CMK (cell line): Measurements from ENCODE around the gene GBX2.

Experiments used
- DNase-seq: peaks from one replicate; pipeline ENCODE4 v3.0.0-alpha.2; 2010; ENCODE audit warnings: low read depth

The GBX2 gene

GRCh38 chr2:236167297-236168109 lies 683 bp downstream of the GBX2 start:
- DNase-seq, result no peak

- DNase-seq, result no peak
Measured at GRCh38 chr2:236166796-236167296, 1.3 kb downstream of the GBX2 start.

GRCh38 chr2:236165842-236166795 lies 2.1 kb downstream of the GBX2 start:
- no peak for DNase-seq

- no peak for DNase-seq
Measured at GRCh38 chr2:236164925-236165841, 3.0 kb downstream of the GBX2 start.

- no peak for DNase-seq
Measured at GRCh38 chr2:236164201-236164924, 3.8 kb downstream of the GBX2 start.

GRCh38 chr2:236163471-236164200 lies 4.5 kb downstream of the GBX2 start:
- DNase-seq, result no peak

- DNase-seq, result no peak
Measured at GRCh38 chr2:236162882-236163470, 5.2 kb downstream of the GBX2 start.

- DNase-seq, result no peak
Measured at GRCh38 chr2:236162031-236162845, 5.9 kb downstream of the GBX2 start.

GRCh38 chr2:236161531-236161930 lies 6.7 kb downstream of the GBX2 start:
- DNase-seq, result no peak

- DNase-seq, result no peak
Measured at GRCh38 chr2:236161082-236161462, 7.1 kb downstream of the GBX2 start.

- DNase-seq, result no peak
Measured at GRCh38 chr2:236160366-236161081, 7.7 kb downstream of the GBX2 start.

GRCh38 chr2:236159778-236160170 lies 8.4 kb downstream of the GBX2 start:
- DNase-seq, result no peak

GRCh38 chr2:236158969-236159777 lies 9.0 kb downstream of the GBX2 start:
- no peak for DNase-seq

- DNase-seq, result no peak
Measured at GRCh38 chr2:236157815-236158498, 10.2 kb downstream of the GBX2 start.

GRCh38 chr2:236157366-236157765 lies 10.8 kb downstream of the GBX2 start:
- DNase-seq, result no peak

GRCh38 chr2:236156860-236157194 lies 11.4 kb downstream of the GBX2 start:
- no peak for DNase-seq
